ENCODE data around the gene CDH12.

CDH12 gene

DNA sequence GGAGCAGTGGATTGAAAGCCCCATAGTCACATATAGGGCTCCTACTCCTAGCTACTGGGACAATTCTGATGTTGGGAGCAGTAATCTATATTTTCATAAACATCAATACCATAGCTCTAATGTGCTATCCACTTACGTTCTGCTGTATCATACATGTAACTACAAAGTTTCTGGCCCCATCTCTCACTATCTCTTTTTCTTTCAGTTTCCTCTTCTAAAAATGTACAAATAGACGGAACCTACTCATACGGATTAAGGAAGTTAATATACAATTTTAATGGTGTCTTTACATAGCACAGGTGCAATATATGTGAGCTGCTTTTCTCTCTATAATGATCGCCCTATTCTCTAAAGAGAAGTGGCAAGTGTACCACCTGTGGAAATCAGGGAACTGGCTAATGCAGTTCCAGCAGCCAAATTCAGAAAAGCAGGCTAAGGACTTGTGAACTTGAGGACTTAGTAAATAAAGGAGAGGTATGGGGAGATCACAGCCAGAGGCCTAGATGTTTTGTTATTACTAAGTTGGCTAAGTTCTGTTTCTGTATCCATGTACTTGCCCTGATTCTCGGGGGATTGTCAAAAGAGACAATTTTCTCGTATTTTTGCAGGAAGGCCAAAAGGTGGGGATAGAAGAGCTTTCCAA is 1021.9 kb downstream of the CDH12 start:
- in situ Hi-C loops (cut with MboI; ENCODE audit: low pct_unique_long_range_greater_than_20kb, low sequenced_read_pairs, unreplicated experiment): no loop called here
- no peak for DNase-seq (ENCODE audit: low spot score)
- TF ChIP-seq, protein P1, sequence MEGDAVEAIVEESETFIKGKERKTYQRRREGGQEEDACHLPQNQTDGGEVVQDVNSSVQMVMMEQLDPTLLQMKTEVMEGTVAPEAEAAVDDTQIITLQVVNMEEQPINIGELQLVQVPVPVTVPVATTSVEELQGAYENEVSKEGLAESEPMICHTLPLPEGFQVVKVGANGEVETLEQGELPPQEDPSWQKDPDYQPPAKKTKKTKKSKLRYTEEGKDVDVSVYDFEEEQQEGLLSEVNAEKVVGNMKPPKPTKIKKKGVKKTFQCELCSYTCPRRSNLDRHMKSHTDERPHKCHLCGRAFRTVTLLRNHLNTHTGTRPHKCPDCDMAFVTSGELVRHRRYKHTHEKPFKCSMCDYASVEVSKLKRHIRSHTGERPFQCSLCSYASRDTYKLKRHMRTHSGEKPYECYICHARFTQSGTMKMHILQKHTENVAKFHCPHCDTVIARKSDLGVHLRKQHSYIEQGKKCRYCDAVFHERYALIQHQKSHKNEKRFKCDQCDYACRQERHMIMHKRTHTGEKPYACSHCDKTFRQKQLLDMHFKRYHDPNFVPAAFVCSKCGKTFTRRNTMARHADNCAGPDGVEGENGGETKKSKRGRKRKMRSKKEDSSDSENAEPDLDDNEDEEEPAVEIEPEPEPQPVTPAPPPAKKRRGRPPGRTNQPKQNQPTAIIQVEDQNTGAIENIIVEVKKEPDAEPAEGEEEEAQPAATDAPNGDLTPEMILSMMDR (IDR thresholded peaks at IDR 0.05; ENCODE audit: extremely low read depth, insufficient read depth, missing control alignments): no peak

DNA sequence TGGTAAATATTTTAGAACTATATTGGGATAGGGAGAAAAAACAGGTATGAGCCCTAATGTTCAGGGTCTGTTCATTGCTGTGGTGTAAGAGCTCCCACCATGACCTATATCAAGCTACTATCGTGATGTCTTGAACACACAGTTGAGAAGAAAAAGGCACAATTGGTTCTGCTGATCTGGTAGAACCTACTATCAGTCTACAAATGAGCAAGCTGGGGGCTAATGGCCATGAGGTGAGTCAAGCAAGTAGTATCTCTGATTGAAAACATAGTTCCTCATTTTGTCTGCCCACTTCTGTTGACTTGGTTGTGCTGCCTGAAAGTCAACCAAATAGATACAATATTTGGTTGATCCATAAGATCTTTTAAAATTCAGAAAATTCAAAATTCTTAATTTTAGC is 1026.3 kb downstream of the CDH12 start:
- in situ Hi-C loops (cut with MboI; ENCODE audit: low pct_unique_long_range_greater_than_20kb, low sequenced_read_pairs, unreplicated experiment): no loop called here
- DNase-seq (ENCODE audit: low spot score): no peak
- TF ChIP-seq, protein P1 (IDR thresholded peaks at IDR 0.05; ENCODE audit: extremely low read depth, insufficient read depth, missing control alignments): no peak

DNA sequence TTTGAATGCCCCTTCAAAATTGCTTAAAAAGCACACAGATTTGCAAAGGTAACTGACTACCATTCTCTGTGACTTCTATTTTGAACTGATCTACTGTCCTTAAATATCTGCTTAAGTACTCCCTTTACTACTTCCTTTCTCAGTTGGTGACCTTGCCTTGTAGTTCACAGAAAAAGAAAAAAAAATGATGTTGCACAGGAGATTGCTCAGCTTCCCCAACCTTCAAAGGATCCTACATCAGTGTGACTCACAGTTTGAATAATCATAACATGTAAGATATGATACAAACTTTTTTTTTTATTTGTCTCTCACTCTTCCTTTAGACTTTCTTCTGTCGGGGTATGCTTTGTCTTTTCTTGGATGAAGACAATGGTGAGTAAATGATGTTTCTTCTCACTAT is 1029.6 kb downstream of the CDH12 start:
- TF ChIP-seq, protein P1 (IDR thresholded peaks at IDR 0.05; ENCODE audit: extremely low read depth, insufficient read depth, missing control alignments): no peak
- no peak for DNase-seq (ENCODE audit: low spot score)

DNA sequence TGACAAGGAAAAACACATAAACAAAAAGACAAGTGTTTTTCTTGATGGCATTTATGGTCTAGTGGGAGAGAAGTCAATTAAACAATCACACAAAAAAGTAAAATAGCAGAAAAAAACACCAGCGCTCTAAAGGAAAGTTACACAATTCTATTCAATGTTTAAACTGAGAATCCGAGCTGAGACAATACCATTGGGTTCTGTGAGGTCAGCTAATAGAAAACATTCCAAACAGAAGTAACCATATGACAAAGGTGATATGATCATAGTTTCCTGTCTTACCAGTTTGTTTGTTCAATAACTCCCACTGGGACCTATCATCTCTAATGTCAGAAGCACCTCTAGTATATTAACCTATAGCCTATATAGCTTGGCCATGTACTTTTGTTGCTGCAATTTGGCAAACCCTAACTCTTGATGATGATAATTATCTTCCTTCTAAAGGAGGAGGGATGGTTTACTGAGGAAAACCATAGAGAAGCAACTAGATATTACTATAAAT is 1030.0 kb downstream of the CDH12 start:
- in situ Hi-C loops (cut with MboI; ENCODE audit: low pct_unique_long_range_greater_than_20kb, low sequenced_read_pairs, unreplicated experiment): no loop called here
- no peak for DNase-seq (ENCODE audit: low spot score)
- TF ChIP-seq, protein P1 (IDR thresholded peaks at IDR 0.05; ENCODE audit: extremely low read depth, insufficient read depth, missing control alignments): no peak

More for the DNA sequence above, 1029.6 kb downstream of the CDH12 start:
- in situ Hi-C loops (cut with MboI; ENCODE audit: low pct_unique_long_range_greater_than_20kb, low sequenced_read_pairs, unreplicated experiment): no loop called here

DNA sequence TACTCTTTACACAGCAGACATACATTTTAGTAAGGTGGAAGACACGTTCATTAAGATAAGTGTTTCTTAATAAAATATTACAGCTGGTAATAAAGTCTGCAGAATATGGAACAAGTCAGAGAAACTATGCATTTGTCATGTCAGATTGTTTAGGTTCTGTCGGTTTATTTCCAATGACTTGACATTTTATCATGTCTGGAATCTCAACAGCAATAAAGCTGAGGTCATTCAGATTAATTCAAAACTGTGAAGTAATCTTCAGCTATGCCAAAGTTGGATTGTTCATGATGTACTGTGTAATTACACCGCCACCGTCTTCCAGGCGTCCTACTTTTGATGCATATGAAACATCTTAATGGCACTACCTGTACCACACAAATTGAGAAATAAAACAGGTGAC is 1032.6 kb downstream of the CDH12 start:
- in situ Hi-C loops (cut with MboI; ENCODE audit: low pct_unique_long_range_greater_than_20kb, low sequenced_read_pairs, unreplicated experiment): no loop called here
- DNase-seq (ENCODE audit: low spot score): no peak
- TF ChIP-seq, protein P1 (IDR thresholded peaks at IDR 0.05; ENCODE audit: extremely low read depth, insufficient read depth, missing control alignments): no peak

DNA sequence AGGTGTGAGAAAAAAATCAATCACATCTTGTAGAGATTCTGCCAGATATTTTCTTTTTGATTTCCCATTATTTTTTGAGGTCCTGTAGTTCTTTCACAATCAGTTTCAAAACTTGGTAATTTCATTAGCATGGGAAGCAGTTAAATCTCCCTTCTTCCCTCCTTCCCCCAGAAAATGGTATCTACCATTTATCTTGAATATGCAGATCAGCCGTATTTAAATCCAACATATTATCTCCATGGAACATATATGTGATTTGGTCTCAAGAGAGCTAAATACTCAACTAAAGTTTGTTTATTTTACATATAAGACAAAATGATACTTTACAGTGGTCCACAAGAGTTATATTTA is 1034.8 kb downstream of the CDH12 start:
- in situ Hi-C loops (cut with MboI; ENCODE audit: low pct_unique_long_range_greater_than_20kb, low sequenced_read_pairs, unreplicated experiment): no loop called here
- no peak for DNase-seq (ENCODE audit: low spot score)
- TF ChIP-seq, protein P1 (IDR thresholded peaks at IDR 0.05; ENCODE audit: extremely low read depth, insufficient read depth, missing control alignments): no peak
